HG03565 (cell line): ENCODE measurements around the gene YIPF7.

Source experiments
- ATAC-seq: cut with Tn5 transposase; IDR thresholded peaks from one replicate; pipeline ENCODE4 v1.9.1; 2021; ENCODE audit warnings: mild to moderate bottlenecking, moderate library complexity; ENCODE audit not compliant: unreplicated experiment

The YIPF7 gene

GRCh38 chr4:44629280-44629866 lies 22.1 kb downstream of the YIPF7 start:
- ATAC-seq: peak; percentile 97

- no peak for ATAC-seq
Observed at GRCh38 chr4:44623676-44624075, 27.7 kb downstream of the YIPF7 start.

- no peak for ATAC-seq
Observed at GRCh38 chr4:44616621-44617020, 34.8 kb downstream of the YIPF7 start.

GRCh38 chr4:44583393-44583792 lies 68.0 kb downstream of the YIPF7 start:
- ATAC-seq: no peak

GRCh38 chr4:44580231-44580630 lies 71.2 kb downstream of the YIPF7 start:
- no peak for ATAC-seq

- no peak for ATAC-seq
Observed at GRCh38 chr4:44578954-44579353, 72.5 kb downstream of the YIPF7 start.
